ENCODE results near the gene DHRS3.

DNA sequence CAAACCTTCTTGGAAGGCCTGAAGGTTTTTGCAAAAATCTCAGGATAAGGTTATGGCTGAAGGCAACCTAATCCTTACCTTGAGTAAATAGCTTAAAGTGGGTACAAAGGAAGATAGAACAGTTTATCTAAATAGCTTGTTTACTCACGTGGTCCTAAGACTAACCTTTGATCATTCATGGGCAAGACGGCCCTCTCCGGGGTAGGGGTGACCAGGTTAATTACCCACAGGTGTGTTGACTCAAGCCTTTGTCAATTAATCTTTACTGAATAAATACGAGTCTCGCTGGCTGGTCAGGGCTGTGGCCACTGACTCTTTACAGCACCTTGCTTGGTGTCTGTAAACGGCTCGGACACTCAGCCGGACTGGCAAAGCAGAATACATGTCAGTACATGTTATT lies 36.6 kb upstream of the DHRS3 start:
- TF ChIP-seq, protein P1, sequence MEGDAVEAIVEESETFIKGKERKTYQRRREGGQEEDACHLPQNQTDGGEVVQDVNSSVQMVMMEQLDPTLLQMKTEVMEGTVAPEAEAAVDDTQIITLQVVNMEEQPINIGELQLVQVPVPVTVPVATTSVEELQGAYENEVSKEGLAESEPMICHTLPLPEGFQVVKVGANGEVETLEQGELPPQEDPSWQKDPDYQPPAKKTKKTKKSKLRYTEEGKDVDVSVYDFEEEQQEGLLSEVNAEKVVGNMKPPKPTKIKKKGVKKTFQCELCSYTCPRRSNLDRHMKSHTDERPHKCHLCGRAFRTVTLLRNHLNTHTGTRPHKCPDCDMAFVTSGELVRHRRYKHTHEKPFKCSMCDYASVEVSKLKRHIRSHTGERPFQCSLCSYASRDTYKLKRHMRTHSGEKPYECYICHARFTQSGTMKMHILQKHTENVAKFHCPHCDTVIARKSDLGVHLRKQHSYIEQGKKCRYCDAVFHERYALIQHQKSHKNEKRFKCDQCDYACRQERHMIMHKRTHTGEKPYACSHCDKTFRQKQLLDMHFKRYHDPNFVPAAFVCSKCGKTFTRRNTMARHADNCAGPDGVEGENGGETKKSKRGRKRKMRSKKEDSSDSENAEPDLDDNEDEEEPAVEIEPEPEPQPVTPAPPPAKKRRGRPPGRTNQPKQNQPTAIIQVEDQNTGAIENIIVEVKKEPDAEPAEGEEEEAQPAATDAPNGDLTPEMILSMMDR (IDR thresholded peaks at IDR 0.05) = no peak
- no peak for TF ChIP-seq POLR2A (IDR thresholded peaks at IDR 0.05)
